Sigmoid colon (tissue), 4 donors: ENCODE measurements around the gene PDE6A.
"Not testable (repeated sequence)": the region's sequence is repeated elsewhere in the genome, so short reads cannot be mapped to it uniquely, and the experiment has no call there.

Experiments
- CTCF ChIP-seq, 4 experiments: fragments of 450-650 bp in 3 of 4; fragments of 200-600 bp in 1 of 4; IDR thresholded peaks; one replicate each; pipeline ENCODE4 v1.5.1; 2016 to 2019; ENCODE audit warnings: antibody characterized with exemption in 4 of 4, mild to moderate bottlenecking in 3 of 4, moderate library complexity in 2 of 4
- POLR2AphosphoS5 ChIP-seq, 4 donors: sonication (generic); formaldehyde crosslinking; IDR thresholded peaks; one replicate each; pipeline ENCODE4 v1.6.1; 2017; ENCODE audit warnings: antibody characterized with exemption in 4 of 4

GRCh38 chr5:149943177-149943949 is 1.2 kb downstream of the PDE6A start:
- not testable (repeated sequence) for TF ChIP-seq CTCF, POLR2AphosphoS5 (IDR thresholded peaks at IDR 0.05)
